ENCODE measurements around the gene SAMD14.

The SAMD14 gene

GRCh38 chr17:50171371-50172071, 41.6 kb upstream of the SAMD14 start:
- Mint-ChIP-seq H3K27me3 (ENCODE audit: low read depth, poor library complexity) (peaks cover 5% of the 10 kb centered on the region), H3K36me3 (ENCODE audit: low read depth) (no peaks in the 10 kb centered on the region), H3K4me1 (peaks cover 47% of the 10 kb centered on the region), H3K9me3 (no peaks in the 10 kb centered on the region), H3K27ac (no peak overlapping the region), H3K4me3 (no peak overlapping the region)
- DNase-seq = no peak
- no peak for TF ChIP-seq CTCF (IDR thresholded peaks at IDR 0.05)

GRCh38 chr17:50170662-50171370, 40.9 kb upstream of the SAMD14 start:
- no peak overlapping the region for H3K27ac Mint-ChIP-seq
- no peak for DNase-seq
- no peak for TF ChIP-seq CTCF (IDR thresholded peaks at IDR 0.05)
- H3K36me3 Mint-ChIP-seq (ENCODE audit: low read depth) = no peaks in the 10 kb centered on the region
- peaks cover 49% of the 10 kb centered on the region for H3K4me1 Mint-ChIP-seq
- no peak overlapping the region for H3K4me3 Mint-ChIP-seq
- H3K9me3 Mint-ChIP-seq = no peaks in the 10 kb centered on the region
- peaks cover 5% of the 10 kb centered on the region for H3K27me3 Mint-ChIP-seq (ENCODE audit: low read depth, poor library complexity)

- no peaks in the 10 kb centered on the region for H3K9me3 Mint-ChIP-seq
- DNase-seq = no peak
- no peak for TF ChIP-seq CTCF (IDR thresholded peaks at IDR 0.05)
- H3K27ac Mint-ChIP-seq = no peak overlapping the region
- H3K27me3 Mint-ChIP-seq (ENCODE audit: low read depth, poor library complexity) = peaks cover 5% of the 10 kb centered on the region
- H3K4me1 Mint-ChIP-seq = peaks cover 54% of the 10 kb centered on the region
- H3K4me3 Mint-ChIP-seq = no peak overlapping the region
- no peaks in the 10 kb centered on the region for H3K36me3 Mint-ChIP-seq (ENCODE audit: low read depth)
Measured at GRCh38 chr17:50169881-50170459, 40.0 kb upstream of the SAMD14 start.

- Mint-ChIP-seq H3K27ac (no peak overlapping the region), H3K36me3 (ENCODE audit: low read depth) (no peaks in the 10 kb centered on the region), H3K27me3 (ENCODE audit: low read depth, poor library complexity) (peaks cover 5% of the 10 kb centered on the region), H3K9me3 (no peaks in the 10 kb centered on the region), H3K4me1 (peaks cover 54% of the 10 kb centered on the region), H3K4me3 (no peak overlapping the region)
- DNase-seq = peak; percentile 70
- TF ChIP-seq CTCF (IDR thresholded peaks at IDR 0.05) = peak; percentile 49
Measured at GRCh38 chr17:50169121-50169764, 39.3 kb upstream of the SAMD14 start.

GRCh38 chr17:50168319-50168718, 38.4 kb upstream of the SAMD14 start:
- Mint-ChIP-seq H3K9me3 (no peaks in the 10 kb centered on the region), H3K36me3 (ENCODE audit: low read depth) (no peaks in the 10 kb centered on the region), H3K4me3 (no peak overlapping the region), H3K4me1 (peaks cover 54% of the 10 kb centered on the region), H3K27ac (peak overlapping the region; percentile 31), H3K27me3 (ENCODE audit: low read depth, poor library complexity) (peaks cover 5% of the 10 kb centered on the region)
- TF ChIP-seq CTCF (IDR thresholded peaks at IDR 0.05) = no peak
- no peak for DNase-seq

Data from nephron progenitor cell (in vitro differentiated cells).